Superior temporal gyrus (tissue), 1 donor: ENCODE data around the gene PRRX2.
"Not testable (repeated sequence)": the region's sequence is repeated elsewhere in the genome, so short reads cannot be mapped to it uniquely, and the experiment has no call there.

ENCODE experiments used
- DNase-seq: peaks from one replicate; pipeline ENCODE4 v3.0.0-alpha.2; 2016; ENCODE audit errors: extremely low spot score

The PRRX2 gene

DNA sequence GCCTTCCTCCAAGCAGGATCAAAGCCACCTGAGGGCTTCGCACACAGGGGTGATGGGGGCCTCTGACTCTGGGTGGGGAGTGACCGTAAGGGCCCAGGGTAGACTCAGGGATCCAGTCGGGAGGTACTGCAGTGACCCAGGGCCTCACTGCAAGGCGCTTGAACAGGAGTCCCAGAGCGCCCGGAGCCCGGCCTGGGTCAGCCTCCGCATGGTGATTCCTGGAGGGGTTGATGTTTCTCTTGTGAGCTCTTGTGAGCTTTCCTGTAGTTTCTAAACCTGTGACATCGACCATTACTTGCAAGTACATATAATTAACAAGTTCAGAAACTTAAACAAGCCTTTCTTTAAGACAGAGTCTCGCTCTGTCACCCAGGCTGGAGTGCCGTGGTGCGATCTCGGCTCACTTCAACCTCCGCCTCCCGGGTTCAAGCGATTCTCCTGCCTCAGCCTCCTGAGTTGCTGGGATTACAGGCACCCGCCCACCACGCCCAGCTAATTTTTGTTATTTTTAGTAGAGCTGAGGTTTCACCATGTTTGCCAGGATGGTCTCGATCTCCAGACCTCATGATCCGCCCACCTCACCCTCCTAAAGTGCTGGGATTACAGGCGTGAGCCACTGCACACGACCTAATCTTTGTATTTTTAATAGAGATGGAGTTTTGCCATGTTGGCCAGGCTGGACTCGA lies 67.6 kb downstream of the PRRX2 start:
- DNase-seq = no peak

GRCh38 chr9:129733632-129733953 lies 68.1 kb downstream of the PRRX2 start:
- DNase-seq = no peak

DNA sequence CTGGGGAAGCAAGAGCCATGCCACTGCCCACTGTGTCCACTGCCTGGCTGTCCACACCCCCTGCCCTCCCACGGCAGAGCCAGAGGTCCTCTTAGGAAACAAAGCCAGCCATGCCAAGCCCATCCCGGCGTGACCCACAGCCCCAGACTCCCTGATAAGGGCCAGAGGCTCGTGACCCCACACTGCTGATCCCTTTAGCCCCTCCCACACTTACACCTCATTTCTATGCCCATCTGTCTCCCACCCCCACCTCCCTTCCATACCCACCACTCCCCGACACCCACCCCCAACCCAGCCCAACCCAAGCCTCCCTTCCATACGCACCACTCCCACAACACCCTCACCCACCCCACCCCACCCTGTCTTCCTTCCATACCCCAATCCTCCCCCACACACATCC lies 70.1 kb downstream of the PRRX2 start:
- no peak for DNase-seq

GRCh38 chr9:129736334-129736733 lies 70.9 kb downstream of the PRRX2 start:
- DNase-seq = no peak

- peak; percentile 87 for DNase-seq
These were observed 72.2 kb downstream of the PRRX2 start for GRCh38 chr9:129737479-129738274.

DNA sequence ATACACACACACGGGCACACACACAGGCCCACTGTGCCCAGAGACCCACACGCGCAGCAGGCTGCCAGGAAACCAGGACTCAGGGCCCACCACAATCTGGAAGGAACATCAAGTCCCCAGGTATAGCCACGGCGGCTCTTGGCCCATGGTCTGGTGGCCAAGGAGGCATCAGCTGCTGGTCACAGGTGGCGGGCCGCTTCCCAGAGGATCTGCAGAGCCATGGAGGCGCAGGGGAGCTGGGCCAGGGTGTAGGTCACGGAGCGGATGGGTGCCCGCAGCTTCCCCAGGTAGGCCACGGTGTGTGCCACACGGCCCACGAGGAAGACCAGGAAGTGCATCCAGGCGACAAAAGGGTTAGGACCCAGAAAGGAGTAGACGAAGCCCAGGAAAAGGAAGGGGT lies 74.0 kb downstream of the PRRX2 start:
- DNase-seq = no peak

DNA sequence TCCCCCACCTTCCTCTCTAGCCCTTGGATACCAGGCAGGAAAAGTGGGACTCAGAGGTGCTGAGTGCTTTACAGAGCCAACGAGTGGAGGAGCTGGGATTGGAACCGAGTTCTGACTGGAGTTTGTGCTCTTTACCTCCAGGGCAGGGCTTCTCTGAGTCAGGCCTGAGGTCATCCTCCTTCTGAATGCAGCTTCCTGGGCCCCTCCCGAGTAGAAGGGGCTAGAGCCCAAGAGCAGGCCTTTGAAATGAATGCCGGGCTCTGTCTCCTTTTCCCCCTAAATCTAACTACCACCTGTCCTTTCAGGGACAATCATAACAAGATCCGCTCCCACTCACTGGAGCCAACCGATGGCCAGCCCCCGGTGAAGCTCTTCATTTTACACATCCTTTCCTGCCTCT lies 74.7 kb downstream of the PRRX2 start:
- no peak for DNase-seq

- no peak for DNase-seq
These were observed 75.4 kb downstream of the PRRX2 start for GRCh38 chr9:129740666-129741464.

DNA sequence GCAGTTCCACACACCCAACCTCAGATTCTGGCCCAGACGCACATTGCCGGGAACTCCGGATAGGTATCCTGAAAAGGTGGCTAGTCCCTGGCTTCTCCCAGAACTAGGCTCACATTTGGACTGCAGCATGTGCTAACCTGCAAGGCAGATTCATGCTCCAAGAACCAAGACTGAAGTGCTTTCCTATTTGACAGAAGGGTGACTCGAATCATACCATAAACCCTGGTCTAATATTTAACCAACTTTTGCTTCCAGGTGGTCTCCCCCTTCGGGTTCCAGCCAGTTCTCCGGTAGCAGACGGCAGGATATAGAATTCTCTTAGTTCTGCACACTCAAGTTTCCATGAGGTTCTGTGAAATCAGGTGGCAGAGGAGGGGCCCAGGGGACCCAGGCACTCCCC lies 79.8 kb downstream of the PRRX2 start:
- no peak for DNase-seq

DNA sequence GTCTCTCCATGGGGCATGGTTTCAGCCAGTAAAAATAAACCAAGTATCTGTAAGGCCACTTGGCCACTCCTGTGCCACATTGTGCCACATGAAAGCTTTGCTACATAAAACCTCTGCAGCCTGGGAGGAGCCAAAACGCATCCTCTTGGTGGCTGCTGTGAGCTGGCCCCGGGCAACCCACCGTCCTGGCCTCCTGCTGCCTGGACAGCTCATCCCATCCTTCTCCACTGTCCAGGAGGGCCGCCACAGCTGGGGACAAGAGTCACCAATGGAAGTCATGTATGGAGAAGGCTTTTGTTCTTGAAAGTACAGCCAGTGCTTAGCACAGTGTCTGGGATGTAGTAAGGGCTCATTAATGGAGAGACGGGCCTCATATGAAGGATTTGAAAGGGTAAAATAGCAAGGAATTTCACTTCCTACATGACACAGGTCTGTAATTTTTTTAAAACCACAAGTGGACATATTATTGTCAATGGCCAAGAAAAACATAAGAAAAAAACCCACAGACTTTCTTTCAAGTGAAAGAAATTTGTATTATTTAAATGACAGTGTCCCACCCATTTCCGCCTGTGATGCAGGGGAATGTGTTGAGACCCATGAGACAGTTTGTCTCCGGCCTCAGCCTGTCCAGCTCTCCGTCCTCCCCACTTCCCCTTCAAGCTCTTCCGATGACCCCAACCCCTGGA lies 80.8 kb downstream of the PRRX2 start:
- no peak for DNase-seq

DNA sequence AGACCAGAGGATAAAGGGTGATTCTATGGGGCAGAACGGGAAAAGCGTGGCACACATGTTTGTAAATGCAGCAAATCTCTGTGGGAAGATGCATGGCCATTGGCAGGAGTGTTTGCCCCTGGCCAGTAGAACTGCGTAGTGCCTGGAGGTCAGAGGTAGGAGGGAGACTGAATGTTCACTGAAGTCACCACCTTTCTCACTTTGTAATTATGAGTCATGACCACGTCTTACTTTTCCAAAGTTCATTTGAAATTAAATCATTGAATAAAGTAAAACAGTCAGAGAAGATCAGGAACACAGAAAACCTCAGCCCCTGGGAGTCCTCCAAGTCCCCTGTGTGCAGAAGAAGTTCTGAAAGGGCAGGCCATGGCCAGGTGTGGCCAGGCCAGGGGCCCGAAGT lies 82.8 kb downstream of the PRRX2 start:
- no peak for DNase-seq

DNA sequence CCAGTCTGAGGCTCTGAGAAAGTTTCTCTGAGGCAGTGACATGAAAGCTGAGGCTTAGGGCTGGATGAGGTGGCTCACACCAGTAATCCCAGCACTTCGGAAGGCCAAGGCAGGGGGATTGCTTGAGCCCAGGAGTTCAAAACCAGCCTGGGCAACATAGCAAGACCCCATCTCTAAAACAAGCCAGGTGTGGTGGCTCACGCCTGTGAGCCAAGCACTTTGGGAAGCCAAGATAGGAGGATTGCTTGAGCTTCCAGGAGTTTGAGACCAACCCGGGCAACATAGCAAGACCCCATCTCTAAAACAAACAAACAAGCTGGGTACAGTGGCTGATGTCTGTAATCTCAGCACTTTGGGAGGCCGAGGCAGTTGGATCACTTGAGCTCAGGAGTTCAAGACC lies 83.6 kb downstream of the PRRX2 start:
- not testable (repeated sequence) for DNase-seq

DNA sequence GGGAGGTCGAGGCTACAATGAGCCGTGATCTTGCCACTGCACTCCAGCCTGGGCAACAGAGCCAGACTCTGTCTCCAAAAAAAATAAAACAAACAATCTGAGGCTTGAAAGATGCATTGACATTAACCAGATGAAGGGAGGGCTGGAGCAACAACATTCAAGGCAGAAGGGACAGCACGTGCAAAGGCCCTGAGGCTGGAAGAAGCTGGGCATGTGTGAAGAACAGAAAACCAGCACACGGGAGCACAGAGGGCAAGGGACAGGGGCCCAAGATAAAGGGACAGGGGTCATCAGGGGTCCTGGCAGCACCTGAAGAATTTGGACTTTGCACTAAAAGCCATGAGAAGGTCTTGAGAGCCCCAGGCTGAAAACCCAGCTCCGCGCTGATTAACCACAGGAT lies 84.1 kb downstream of the PRRX2 start:
- DNase-seq = no peak

DNA sequence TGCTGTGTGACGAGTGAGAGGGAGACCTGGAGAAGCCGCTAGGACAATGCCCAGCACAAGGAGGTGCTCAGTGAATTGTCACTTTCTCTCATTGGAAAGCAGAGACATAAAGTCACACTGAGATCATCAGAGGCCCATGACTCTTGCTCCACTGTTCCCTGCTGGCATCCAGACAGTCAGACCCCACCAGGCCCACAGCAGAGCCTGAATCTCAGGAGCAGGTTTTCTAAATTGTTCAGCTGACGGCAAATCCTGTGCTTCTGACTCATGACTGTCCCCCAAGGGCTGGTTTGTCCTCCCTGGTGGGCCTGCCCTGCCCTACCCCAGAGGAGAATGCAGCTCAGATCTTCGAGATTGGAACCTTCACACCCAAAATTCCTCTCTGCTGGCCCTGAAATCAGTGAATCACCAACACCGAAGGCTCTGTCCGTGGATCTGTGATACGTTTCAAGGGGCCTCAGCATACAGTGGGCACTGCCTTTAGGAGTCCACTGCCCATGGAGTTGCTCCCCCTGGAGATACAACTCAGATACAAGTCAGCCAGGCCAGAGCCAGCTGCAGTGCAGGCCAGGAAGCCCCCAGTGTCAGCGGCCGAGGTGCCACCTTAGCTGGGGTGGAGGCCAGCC lies 84.7 kb downstream of the PRRX2 start:
- DNase-seq = no peak

GRCh38 chr9:129751841-129752801 lies 86.7 kb downstream of the PRRX2 start:
- DNase-seq = no peak

DNA sequence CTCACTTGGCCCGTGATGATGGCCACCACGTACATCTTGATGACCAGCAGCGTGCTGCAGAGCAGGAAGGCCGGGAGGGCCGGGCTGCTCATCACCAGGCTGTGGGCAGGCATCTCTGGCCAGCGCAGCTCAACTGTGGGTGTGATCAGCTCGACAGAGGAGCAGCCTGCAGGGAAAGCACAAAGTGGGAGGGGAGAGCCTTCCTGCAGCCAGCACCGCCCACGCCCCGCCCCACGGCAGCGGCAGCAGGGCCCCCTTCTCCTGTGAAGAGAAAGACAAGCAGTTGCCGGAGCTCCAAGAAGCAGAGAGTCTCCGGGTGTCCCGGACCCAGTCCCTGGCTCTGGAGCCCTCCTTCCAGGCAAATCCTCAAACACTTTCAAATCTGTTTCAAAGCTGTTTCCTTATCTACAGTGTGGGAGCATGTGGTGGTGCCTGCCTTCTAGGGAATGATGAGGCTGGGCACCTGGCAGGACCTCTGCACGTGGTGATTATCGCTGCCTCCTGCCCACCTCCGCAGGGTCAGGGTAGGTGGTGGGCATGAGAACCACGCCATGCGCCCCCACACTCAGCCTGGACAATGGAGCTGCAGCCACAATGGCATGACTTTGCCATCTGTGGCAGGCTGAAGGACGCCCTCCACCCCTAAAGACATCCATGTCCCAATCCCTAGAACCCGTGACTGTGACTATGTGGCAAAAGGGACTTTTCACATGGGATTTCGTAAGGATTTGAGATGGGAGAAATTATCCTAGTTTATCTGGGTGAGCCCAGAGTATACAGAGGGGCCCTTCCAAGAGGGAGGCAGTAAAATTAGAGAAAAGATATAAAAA lies 87.7 kb downstream of the PRRX2 start, which contains the start of gene PTGES:
TSS of gene PTGES (minus strand) at position 143 of the 830 bp plus-strand sequence. CDS start at position 113, 30 bp downstream.
- DNase-seq = peak; percentile 34

DNA sequence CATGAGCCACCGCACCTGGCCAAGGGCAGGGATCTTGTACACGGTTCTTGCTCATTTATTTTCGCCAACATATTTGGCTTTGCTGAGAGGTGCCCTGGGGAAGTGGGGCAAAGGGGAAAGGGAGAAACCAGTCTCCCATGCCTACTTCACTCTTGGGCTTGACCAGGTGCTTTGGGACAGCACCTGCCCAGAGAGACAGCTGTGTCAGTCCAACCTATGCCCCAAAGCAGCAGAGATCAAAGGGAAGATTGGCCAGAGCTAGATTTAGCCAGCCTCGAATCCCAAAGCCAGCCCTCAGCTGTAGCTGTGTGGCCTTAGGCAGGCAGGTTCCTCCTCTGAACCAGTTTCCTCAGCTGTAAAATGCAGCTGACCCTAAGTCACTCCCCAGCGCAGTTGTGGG lies 89.7 kb downstream of the PRRX2 start:
- DNase-seq = no peak

- no peak for DNase-seq
These were observed 90.7 kb downstream of the PRRX2 start for GRCh38 chr9:129756191-129756590.

- no peak for DNase-seq
These were observed 91.6 kb downstream of the PRRX2 start for GRCh38 chr9:129757045-129757444.
